GM18873 (cell line): ENCODE results near the gene RNF126.

Source experiments
- ATAC-seq: cut with Tn5 transposase; IDR thresholded peaks from one replicate; pipeline ENCODE4 v1.9.1; 2021; ENCODE audit warnings: mild to moderate bottlenecking, moderate library complexity, moderate number of reproducible peaks; ENCODE audit not compliant: unreplicated experiment, low FRiP score

RNF126 gene

DNA sequence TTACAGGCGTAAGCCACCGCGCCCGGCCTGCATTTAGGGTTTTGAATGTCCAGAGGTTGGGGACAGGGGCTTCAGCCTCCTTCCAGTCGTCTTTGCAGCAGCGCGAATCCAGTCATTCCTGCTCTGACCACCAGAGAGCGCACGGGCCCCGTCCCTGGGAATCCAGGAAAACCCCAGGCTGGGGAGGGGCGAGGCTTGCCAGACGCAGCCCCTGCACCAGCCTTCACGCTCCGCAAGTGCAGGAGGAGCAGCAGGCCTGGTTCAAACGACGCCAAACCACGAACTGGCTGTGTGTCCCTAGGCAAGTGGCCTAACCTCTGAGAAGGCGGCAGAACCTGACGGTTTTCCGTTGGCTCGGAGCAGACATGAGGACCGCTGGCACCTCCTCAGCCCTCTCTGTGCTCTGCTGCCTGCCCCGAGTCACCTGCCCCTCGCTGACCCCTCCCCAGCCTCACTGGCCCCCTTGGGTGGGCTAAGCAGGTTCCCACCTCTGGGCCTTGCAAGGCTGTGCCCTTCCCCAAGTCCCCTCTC, 2.0 kb upstream of the RNF126 start:
- no peak for ATAC-seq

DNA sequence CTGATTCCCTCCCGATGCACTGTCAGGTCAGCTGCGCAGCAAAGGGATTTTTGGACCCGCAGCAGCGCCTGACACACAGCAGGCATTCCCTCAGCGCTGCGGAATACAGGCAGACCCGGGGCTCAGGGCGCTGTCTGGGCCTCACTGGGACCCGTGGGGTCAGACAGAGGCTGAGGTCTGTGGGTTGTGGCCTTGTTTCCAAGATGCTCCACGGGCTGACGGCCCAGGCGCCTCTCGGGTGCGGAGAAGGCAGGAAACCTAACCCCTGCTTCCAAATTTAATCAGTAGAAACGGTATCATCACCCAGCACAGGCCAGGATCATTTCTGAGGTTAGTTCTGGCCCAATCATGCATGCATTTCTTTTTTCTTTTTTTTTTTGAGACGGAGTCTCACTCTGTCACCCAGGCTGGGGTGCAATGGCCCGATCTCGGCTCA, 686 bp upstream of the RNF126 start:
- no peak for ATAC-seq

DNA sequence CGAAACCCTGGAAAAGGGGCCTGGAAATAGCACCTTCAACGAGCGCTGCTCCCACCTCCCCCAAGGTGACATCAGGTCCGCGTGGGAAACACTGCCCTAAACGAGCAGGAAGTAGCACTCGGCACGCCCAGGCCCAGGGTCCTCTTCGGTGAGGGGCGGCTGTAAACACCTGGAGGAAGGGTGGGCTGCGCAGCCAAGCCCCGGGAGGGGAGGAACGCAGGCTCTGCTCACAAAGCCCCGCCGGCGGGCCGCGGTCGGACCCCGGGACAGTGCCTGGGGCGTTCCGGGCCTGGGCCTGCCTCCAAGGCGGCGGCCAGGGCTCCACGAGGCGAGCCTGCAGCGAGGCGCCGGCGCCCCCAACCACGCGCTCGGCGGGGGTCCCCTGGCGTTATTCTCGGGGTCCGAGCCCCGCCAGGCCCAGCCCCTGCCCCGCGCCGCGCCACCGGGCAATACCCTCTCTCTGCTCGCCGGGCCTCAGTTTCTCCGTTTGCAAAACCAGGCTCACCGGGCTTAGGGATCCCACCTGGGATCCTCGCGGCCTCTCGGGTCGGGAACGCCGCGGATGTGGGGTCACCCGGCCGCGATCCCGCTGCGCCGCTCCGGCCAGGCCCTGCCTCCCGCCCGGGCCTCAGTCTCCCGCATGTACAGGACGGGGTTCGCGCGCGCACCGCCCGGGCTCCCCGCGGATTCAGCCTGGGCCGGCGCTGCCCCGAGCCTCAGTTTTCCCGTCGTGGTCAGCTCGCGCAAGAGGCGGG, 630 bp downstream of the RNF126 start:
- ATAC-seq: peak; percentile 9

DNA sequence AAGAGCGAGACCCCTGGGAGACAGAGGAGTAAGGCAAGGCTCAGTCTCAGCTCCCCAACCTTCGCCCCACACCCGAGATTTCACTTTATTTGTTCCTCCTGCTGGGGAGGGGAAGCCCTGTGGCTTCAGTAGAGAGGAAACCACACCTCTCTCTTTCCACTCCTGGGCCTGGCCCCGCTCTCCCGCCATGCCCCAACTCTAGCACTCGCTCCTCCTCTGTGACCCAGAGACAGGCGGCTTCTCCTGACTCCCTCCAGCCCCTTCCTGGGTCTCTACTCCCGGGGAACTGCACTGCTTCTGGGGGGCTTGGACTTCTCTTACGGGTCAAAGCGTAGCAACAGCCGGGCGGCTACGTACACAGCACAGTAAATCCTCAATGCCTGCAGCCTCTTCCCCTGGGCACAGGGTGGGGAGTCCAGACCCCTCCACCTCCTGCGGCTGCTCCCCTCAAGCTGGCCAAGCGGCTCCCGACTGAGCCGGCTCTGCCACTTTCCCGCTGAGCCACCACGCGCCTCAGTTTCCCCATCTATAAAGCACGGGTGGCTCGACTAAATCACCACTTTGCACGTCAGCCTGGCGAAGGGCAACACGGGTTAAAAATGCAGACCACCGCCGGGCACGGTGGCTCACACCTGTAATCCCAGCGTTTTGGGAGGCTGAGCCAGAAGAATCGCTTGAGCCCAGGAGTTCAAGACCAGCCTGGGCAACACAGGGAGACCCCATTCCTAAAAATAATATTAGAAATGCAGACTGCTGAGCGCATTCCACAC, 1.4 kb downstream of the RNF126 start:
- ATAC-seq: no peak

GRCh38 chr19:660793-661426, 2.1 kb downstream of the RNF126 start:
- ATAC-seq: no peak

GRCh38 chr19:658916-659839, 3.8 kb downstream of the RNF126 start:
- ATAC-seq: no peak

GRCh38 chr19:658059-658839, 4.8 kb downstream of the RNF126 start:
- ATAC-seq: no peak

- no peak for ATAC-seq
Measured at GRCh38 chr19:657611-658010, 5.4 kb downstream of the RNF126 start.

GRCh38 chr19:656751-657559, 6.1 kb downstream of the RNF126 start:
- ATAC-seq: no peak

- ATAC-seq: no peak
Measured at GRCh38 chr19:655691-656090, 7.3 kb downstream of the RNF126 start.

- no peak for ATAC-seq
Measured at GRCh38 chr19:653425-653824, 9.6 kb downstream of the RNF126 start.

- ATAC-seq: no peak
Measured at GRCh38 chr19:652467-653389, 10.3 kb downstream of the RNF126 start.

- no peak for ATAC-seq
Measured at GRCh38 chr19:651991-652390, 11.0 kb downstream of the RNF126 start.

GRCh38 chr19:651114-651818, 11.7 kb downstream of the RNF126 start:
- no peak for ATAC-seq

GRCh38 chr19:650121-650520, 12.9 kb downstream of the RNF126 start:
- ATAC-seq: no peak

- ATAC-seq: no peak
Measured at GRCh38 chr19:648904-649801, 13.9 kb downstream of the RNF126 start.
